Measurements from ENCODE around the gene TMIGD2. TPM values are rescaled to one million over a fixed set of nuclear protein-coding genes. Genes with fewer than 3 reads are reported as not detected.
"Not testable (repeated sequence)": the region's sequence is repeated elsewhere in the genome, so short reads cannot be mapped to it uniquely, and the experiment has no call there.

TMIGD2 gene
- total and polyA plus RNA-seq, 5 experiments from 2014 or later: 41.6 to 105 (median 65.8) TPM

- DNase-seq (no peak), ATAC-seq (no peak)
- H3K36me3 Mint-ChIP-seq: peaks cover 0 to 38% (median 2%) of the 10 kb centered on the region in 3 donors
- H3K4me3 Mint-ChIP-seq: no peak overlapping the region
- peak overlapping the region in 1 of 10 donors; percentile 9 for H3K27ac Mint-ChIP-seq
- POLR2A ChIA-PET: interaction anchor here (0.5 kb wide), 1 partner anchor 576 kb away, joined by 3 read pairs; the partner anchor contains the start of gene PLIN3
- H3K4me1 Mint-ChIP-seq: peaks cover 0 to 2% (median 0%) of the 10 kb centered on the region in 4 donors
- H3K27me3 Mint-ChIP-seq: no peaks in the 10 kb centered on the region
- no peaks in the 10 kb centered on the region for H3K9me3 Mint-ChIP-seq
Measured at GRCh38 chr19:4291184-4291732, 10.9 kb downstream of the TMIGD2 start.

- POLR2A ChIA-PET: interaction anchor here (0.6 kb wide), 1 partner anchor 56 kb away, joined by 3 read pairs; no protein-coding TSS in a partner anchor
- no peaks in the 10 kb centered on the region for H3K4me1 Mint-ChIP-seq
- H3K36me3 Mint-ChIP-seq: peaks cover 0 to 14% (median 2%) of the 10 kb centered on the region in 3 donors
- no peak for ATAC-seq
- DNase-seq: no peak
- peak overlapping the region in 2 of 10 donors; percentile 34 to 37 for H3K27ac Mint-ChIP-seq
- H3K27me3 Mint-ChIP-seq: no peaks in the 10 kb centered on the region
- no peaks in the 10 kb centered on the region for H3K9me3 Mint-ChIP-seq
- no peak overlapping the region for H3K4me3 Mint-ChIP-seq
Measured at GRCh38 chr19:4288091-4288777, 14.0 kb downstream of the TMIGD2 start.

GRCh38 chr19:4286141-4286540 is 16.0 kb downstream of the TMIGD2 start:
- not testable (repeated sequence) for H3K36me3 Mint-ChIP-seq, H3K4me1 Mint-ChIP-seq, DNase-seq, H3K9me3 Mint-ChIP-seq, ATAC-seq, H3K4me3 Mint-ChIP-seq, H3K27me3 Mint-ChIP-seq
- POLR2A ChIA-PET: interaction anchor here (0.7 kb wide), 2 partner anchors 17 to 259 kb away, joined by 3 read pairs; no protein-coding TSS in a partner anchor
- peak overlapping the region in 1 of 10 donors; percentile 73 for H3K27ac Mint-ChIP-seq

GRCh38 chr19:4284974-4285373 is 17.2 kb downstream of the TMIGD2 start:
- POLR2A ChIA-PET: interaction anchor here (0.5 kb wide), 1 partner anchor 228 kb away, joined by 3 read pairs; no protein-coding TSS in a partner anchor
- Mint-ChIP-seq H3K27me3 (peaks cover under 1 to 20% (median 4%) of the 10 kb centered on the region in 5 donors), H3K36me3 (no peaks in the 10 kb centered on the region), H3K4me1 (peaks cover 0 to 1% (median under 1%) of the 10 kb centered on the region in 4 donors), H3K9me3 (no peaks in the 10 kb centered on the region), H3K4me3 (no peak overlapping the region), H3K27ac (no peak overlapping the region)
- DNase-seq: no peak
- no peak for ATAC-seq

- no peak overlapping the region for H3K27ac Mint-ChIP-seq
- DNase-seq (no peak), ATAC-seq (no peak)
- POLR2A ChIA-PET: interaction anchor here (0.5 to 0.6 kb wide), 3 partner anchors 14 to 114 kb away, joined by 3 to 5 read pairs (median 5); no protein-coding TSS in a partner anchor
- H3K9me3 Mint-ChIP-seq: no peaks in the 10 kb centered on the region
- H3K4me3 Mint-ChIP-seq: no peak overlapping the region
- H3K4me1 Mint-ChIP-seq: peaks cover 2 to 7% (median 3%) of the 10 kb centered on the region in 4 donors
- H3K36me3 Mint-ChIP-seq: no peaks in the 10 kb centered on the region
- peaks cover 4 to 22% (median 5%) of the 10 kb centered on the region in 5 donors for H3K27me3 Mint-ChIP-seq
Measured at GRCh38 chr19:4284176-4284958, 17.8 kb downstream of the TMIGD2 start.

GRCh38 chr19:4279530-4280422 is 22.4 kb downstream of the TMIGD2 start:
- ATAC-seq (peak; percentile 6 to 39), DNase-seq (no peak)
- Mint-ChIP-seq H3K27ac (peak overlapping the region in 1 of 10 donors; percentile 28), H3K36me3 (no peaks in the 10 kb centered on the region), H3K4me3 (peak overlapping the region in 8 of 10 donors; percentile 48 to 86 (median 64)), H3K27me3 (peaks cover 4 to 26% (median 5%) of the 10 kb centered on the region in 5 donors), H3K4me1 (peaks cover 3 to 7% (median 6%) of the 10 kb centered on the region in 4 donors), H3K9me3 (no peaks in the 10 kb centered on the region)
- POLR2A ChIA-PET: interaction anchor here (0.7 kb wide), 1 partner anchor 45 kb away, joined by 3 read pairs; no protein-coding TSS in a partner anchor

- peaks cover 4 to 26% (median 5%) of the 10 kb centered on the region in 5 donors for H3K27me3 Mint-ChIP-seq
- no peak overlapping the region for H3K27ac Mint-ChIP-seq
- ATAC-seq (peak; percentile 50 to 62), DNase-seq (no peak)
- peaks cover 3 to 7% (median 6%) of the 10 kb centered on the region in 4 donors for H3K4me1 Mint-ChIP-seq
- POLR2A ChIA-PET: interaction anchor here (0.7 kb wide), 1 partner anchor 46 kb away, joined by 3 read pairs; no protein-coding TSS in a partner anchor
- H3K9me3 Mint-ChIP-seq: no peaks in the 10 kb centered on the region
- H3K36me3 Mint-ChIP-seq: no peaks in the 10 kb centered on the region
- peak overlapping the region in 4 of 10 donors; percentile 23 to 83 (median 52) for H3K4me3 Mint-ChIP-seq
Measured at GRCh38 chr19:4279267-4279529, 23.0 kb downstream of the TMIGD2 start.

- H3K9me3 Mint-ChIP-seq: no peaks in the 10 kb centered on the region
- ATAC-seq (no peak), DNase-seq (no peak)
- H3K27ac Mint-ChIP-seq: peak within 1 kb of the TSS in 2 of 10 donors; percentile 28 to 44
- H3K36me3 Mint-ChIP-seq: no peaks in the 10 kb centered on the region
- POLR2A ChIA-PET: interaction anchor here (0.5 to 1.0 kb wide), 3 partner anchors 22 to 1378 kb away, joined by 3 to 4 read pairs (median 3); no protein-coding TSS in a partner anchor
- peaks cover 3 to 7% (median 6%) of the 10 kb centered on the region in 4 donors for H3K4me1 Mint-ChIP-seq
- peak within 1 kb of the TSS; percentile 26 to 86 (median 64) for H3K4me3 Mint-ChIP-seq
- H3K27me3 Mint-ChIP-seq: peaks cover 4 to 26% (median 5%) of the 10 kb centered on the region in 5 donors
Measured at GRCh38 chr19:4278419-4279266, 23.5 kb downstream of the TMIGD2 start, which contains the start of gene SHD. Gene SHD (plus strand): TSS chr19:4279266. CDS start chr19:4280064, 798 bp downstream.

GRCh38 chr19:4278010-4278409 is 24.2 kb downstream of the TMIGD2 start:
- POLR2A ChIA-PET: interaction anchor here (0.5 to 1.0 kb wide), 2 partner anchors 23 to 1379 kb away, joined by 3 to 4 read pairs; no protein-coding TSS in a partner anchor
- Mint-ChIP-seq H3K4me3 (peak overlapping the region in 5 of 10 donors; percentile 10 to 83 (median 26)), H3K27ac (no peak overlapping the region), H3K9me3 (no peaks in the 10 kb centered on the region), H3K36me3 (no peaks in the 10 kb centered on the region), H3K4me1 (peaks cover 3 to 7% (median 6%) of the 10 kb centered on the region in 4 donors), H3K27me3 (peaks cover 4 to 26% (median 5%) of the 10 kb centered on the region in 5 donors)
- DNase-seq: no peak
- no peak for ATAC-seq

GRCh38 chr19:4277191-4277696 is 24.9 kb downstream of the TMIGD2 start:
- POLR2A ChIA-PET: no interaction called here
- Mint-ChIP-seq H3K4me3 (peak overlapping the region in 1 of 10 donors; percentile 40), H3K27me3 (peaks cover 4 to 24% (median 5%) of the 10 kb centered on the region in 5 donors), H3K27ac (peak overlapping the region in 1 of 10 donors; percentile 40), H3K36me3 (peaks cover 0 to under 1% (median under 1%) of the 10 kb centered on the region in 3 donors), H3K9me3 (no peaks in the 10 kb centered on the region), H3K4me1 (peaks cover 3 to 7% (median 6%) of the 10 kb centered on the region in 4 donors)
- no peak for DNase-seq
- no peak for ATAC-seq

- DNase-seq, H3K4me1 Mint-ChIP-seq, H3K27ac Mint-ChIP-seq, H3K9me3 Mint-ChIP-seq, H3K27me3 Mint-ChIP-seq, POLR2A ChIA-PET, H3K4me3 Mint-ChIP-seq, ATAC-seq: not testable (repeated sequence)
- H3K36me3 Mint-ChIP-seq: peaks cover 0 to 19% (median 7%) of the 10 kb centered on the region in 3 donors
Measured at GRCh38 chr19:4274321-4274686, 27.9 kb downstream of the TMIGD2 start.
